Activated CD4-positive, alpha-beta memory T cell treated with anti-CD3 and anti-CD28 coated beads, Interleukin-2, amount 10 ng/mL, durations not matched to agents 7 days and 5 days (primary cell): Measurements from ENCODE around the gene ACSF2. TPM values are rescaled to one million over a fixed set of nuclear protein-coding genes. Genes with fewer than 3 reads are reported as not detected.
"Not testable (repeated sequence)": the region's sequence is repeated elsewhere in the genome, so short reads cannot be mapped to it uniquely, and the experiment has no call there.

Experiments
- CTCF ChIA-PET: fragments of 350-600 bp; sonication (Branson Sonifier 250); formaldehyde crosslinking; loops from one replicate; lab custom pipeline; 2021; ENCODE audit warnings: antibody characterized with exemption, inconsistent platforms; lab: Charles Lee
- POLR2A ChIA-PET: fragments of 350-600 bp; sonication (Branson Sonifier 250); formaldehyde crosslinking; loops from one replicate; lab custom pipeline; 2021; ENCODE audit warnings: antibody characterized with exemption; lab: Charles Lee
- DNase-seq: peaks from one replicate; pipeline ENCODE4 v3.0.0-alpha.2; 2020
- H3K27ac Mint-ChIP-seq: one replicate; pipeline ENCODE4 v1.8.0; 2021; ENCODE audit warnings: mild to moderate bottlenecking, mixed read lengths
- H3K27me3 Mint-ChIP-seq: one replicate; pipeline ENCODE4 v1.8.0; 2021; ENCODE audit warnings: mixed read lengths
- H3K36me3 Mint-ChIP-seq: one replicate; pipeline ENCODE4 v1.8.0; 2021; ENCODE audit warnings: low read depth, mixed read lengths
- H3K4me1 Mint-ChIP-seq: one replicate; pipeline ENCODE4 v1.8.0; 2021; ENCODE audit warnings: mixed read lengths
- H3K4me3 Mint-ChIP-seq: one replicate; pipeline ENCODE4 v1.8.0; 2021; ENCODE audit warnings: mild to moderate bottlenecking, mixed read lengths
- H3K9me3 Mint-ChIP-seq: one replicate; pipeline ENCODE4 v1.8.0; 2021; ENCODE audit warnings: mixed read lengths
- total RNA-seq, 2 experiments: library from RNA; stranded (reverse); gene quantifications; one replicate each; pipeline ENCODE4 v1.2.3, GENCODE V29; 2021

ACSF2 gene
- total RNA-seq, 2 experiments from 2014 or later, result 28.7 to 30.7 TPM

DNA sequence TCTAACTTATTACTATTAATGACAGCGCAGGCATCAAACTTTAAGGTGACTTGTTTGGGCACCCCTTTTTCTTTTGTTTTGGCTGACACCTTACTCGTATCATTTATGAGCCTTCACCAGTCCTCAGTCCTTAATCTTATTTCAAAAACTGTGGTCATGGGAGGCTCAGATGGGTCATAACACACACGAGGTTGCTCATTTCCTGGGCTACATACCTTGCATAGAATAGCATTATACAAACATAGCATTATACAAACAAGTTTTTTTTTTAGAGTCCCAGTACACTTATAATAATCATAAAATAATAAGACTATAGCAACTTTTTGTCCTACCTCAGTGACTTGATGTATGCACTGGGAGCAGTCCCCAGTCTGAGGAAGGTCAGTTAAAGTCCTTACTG is 11.2 kb upstream of the ACSF2 start:
- Mint-ChIP-seq H3K9me3 (no peaks in the 10 kb centered on the region), H3K36me3 (no peaks in the 10 kb centered on the region), H3K27me3 (peaks cover 17% of the 10 kb centered on the region), H3K4me3 (no peak overlapping the region), H3K4me1 (peaks cover under 1% of the 10 kb centered on the region), H3K27ac (no peak overlapping the region)
- ChIA-PET POLR2A (no interaction called here), CTCF (no interaction called here)
- DNase-seq, result no peak

DNA sequence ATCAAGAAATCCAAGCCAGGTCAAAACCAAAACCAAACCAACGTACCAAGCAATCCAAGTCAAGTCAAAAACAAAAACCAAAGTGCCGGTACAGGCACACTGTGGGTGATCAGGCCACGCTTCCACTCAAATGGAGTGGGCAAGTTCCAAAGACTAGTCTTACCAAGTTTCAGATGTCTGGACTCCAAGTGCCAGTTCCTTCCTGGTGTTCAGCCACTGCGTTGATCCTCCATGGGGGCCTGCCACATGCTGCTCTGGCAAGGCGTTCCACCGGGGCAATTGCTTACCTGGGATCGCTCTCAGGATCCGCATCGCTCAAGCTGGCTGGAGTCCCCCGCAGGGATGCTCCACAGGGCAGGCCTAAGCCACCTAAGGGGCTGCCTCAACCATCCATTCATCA is 6.4 kb upstream of the ACSF2 start:
- H3K4me3 Mint-ChIP-seq, CTCF ChIA-PET, H3K36me3 Mint-ChIP-seq, DNase-seq, H3K27ac Mint-ChIP-seq, H3K27me3 Mint-ChIP-seq, H3K9me3 Mint-ChIP-seq: not testable (repeated sequence)
- peaks cover 21% of the 10 kb centered on the region for H3K4me1 Mint-ChIP-seq
- POLR2A ChIA-PET, result interaction anchor here (3.1 kb wide), 1 partner anchor 22 kb away, joined by 22 read pairs; the partner anchor contains the start of gene LRRC59

DNA sequence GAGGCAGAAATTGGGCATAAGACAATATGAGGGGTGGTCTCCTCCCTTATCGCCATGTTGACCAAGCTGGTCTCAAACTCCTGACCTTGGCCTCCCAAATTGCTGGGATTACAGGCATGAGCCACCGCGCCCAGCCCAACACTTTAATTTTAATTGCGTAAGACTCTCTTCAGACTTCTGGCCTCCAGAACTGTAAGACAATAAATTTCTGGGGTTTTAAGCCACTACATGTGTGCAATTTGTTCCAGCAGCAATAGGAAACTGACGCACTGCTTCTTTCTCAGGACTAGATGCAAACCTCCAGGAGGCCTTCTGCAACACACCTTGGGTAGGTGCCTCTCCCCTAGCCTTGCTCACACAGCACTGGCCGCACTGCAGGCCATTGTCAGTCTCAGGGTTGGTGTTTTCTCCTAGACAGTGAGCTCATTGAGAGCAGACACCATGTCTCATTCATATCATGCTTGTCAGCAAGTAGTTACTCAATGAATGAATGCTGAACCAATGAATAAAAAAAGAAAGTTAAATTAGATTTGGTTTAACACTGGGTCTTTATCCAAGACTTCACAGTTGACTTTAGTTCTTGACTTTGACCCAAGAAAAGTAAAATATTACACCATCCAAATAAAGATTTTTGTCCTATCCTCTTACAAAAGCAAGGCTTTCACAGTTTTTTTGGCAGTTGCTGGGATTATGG is 5.5 kb upstream of the ACSF2 start:
- no peak for DNase-seq
- Mint-ChIP-seq H3K27me3 (peaks cover 4% of the 10 kb centered on the region), H3K36me3 (no peaks in the 10 kb centered on the region), H3K4me1 (peaks cover 26% of the 10 kb centered on the region), H3K4me3 (peak overlapping the region; percentile 71), H3K27ac (no peak overlapping the region), H3K9me3 (no peaks in the 10 kb centered on the region)
- ChIA-PET POLR2A (interaction anchor here (0.6 to 3.1 kb wide), 4 partner anchors 23 to 300 kb away, joined by 3 to 22 read pairs (median 4); partner anchors contain the start of gene LRRC59), CTCF (interaction anchor here (1.1 to 3.5 kb wide), 3 partner anchors 23 to 26 kb away, joined by 3 to 42 read pairs (median 3); partner anchors contain the start of gene LRRC59)

DNA sequence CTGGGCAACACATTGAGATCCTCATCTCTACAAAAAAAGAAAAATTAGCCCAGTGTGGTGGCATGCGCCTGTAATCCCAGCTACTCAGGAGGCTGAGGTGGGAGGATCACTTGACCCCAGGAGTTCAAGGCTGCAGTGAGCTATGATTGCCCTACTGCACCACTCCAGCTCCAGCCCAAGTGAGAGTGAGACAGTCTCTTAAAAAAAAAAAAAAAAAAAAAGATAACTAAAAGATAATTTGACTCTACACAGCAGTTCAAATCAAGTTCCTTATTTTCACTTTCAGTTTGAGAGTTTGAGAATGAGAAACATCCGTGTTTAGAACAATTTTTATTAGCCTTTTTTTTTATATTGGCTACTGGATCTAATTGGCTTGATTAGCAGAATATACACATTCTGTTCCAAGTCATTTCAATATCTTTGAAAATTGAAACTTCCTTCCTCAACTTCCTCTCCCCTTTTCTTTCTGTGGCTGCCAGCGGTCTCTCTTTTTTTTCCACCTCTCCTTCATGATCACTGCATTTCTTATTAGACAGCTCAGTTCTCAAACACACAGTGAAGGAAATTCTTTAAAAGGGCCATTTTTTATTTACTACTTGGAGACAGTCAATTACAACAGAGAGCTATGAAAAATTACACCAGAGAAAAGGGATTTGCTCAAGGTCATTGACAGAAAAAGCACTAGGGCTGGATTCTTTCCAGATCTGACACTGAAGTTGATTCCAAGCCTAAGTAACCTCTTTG is 4.5 kb upstream of the ACSF2 start:
- POLR2A ChIA-PET, result interaction anchor here (0.6 to 3.1 kb wide), 7 partner anchors 13 to 299 kb away, joined by 3 to 22 read pairs (median 3); partner anchors contain the start of gene LRRC59
- H3K36me3 Mint-ChIP-seq, result no peaks in the 10 kb centered on the region
- CTCF ChIA-PET, result interaction anchor here (0.6 to 3.5 kb wide), 8 partner anchors 24 to 1498 kb away, joined by 3 to 42 read pairs (median 3); partner anchors contain the start of gene LRRC59

DNA sequence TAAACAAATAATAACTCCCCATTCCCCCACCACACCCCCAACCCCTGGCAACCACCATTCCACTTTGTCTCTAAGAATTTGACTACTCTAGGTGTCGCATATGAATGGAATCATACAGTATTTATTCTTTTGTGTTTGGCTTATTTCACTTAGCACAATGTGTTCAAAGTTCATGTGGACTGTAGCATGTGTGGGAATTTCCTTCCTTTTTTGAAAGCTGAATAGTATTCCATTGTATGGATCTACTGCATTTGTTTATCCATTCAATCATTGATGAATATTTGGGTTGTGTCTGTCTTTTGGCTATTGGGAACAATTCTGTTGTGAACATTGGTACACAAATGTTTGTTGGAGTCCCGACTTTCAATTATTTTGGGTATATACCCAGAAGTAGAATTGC is 3.3 kb upstream of the ACSF2 start:
- no peak overlapping the region for H3K27ac Mint-ChIP-seq
- CTCF ChIA-PET, result interaction anchor here (0.7 to 3.5 kb wide), 2 partner anchors 25 to 78 kb away, joined by 5 to 42 read pairs; partner anchors contain the start of gene LRRC59
- no peak overlapping the region for H3K4me3 Mint-ChIP-seq
- DNase-seq, result no peak
- H3K9me3 Mint-ChIP-seq, result no peaks in the 10 kb centered on the region
- H3K36me3 Mint-ChIP-seq, result no peaks in the 10 kb centered on the region
- peaks cover 39% of the 10 kb centered on the region for H3K4me1 Mint-ChIP-seq
- POLR2A ChIA-PET, result interaction anchor here (1.3 kb wide), 1 partner anchor 30 kb away, joined by 3 read pairs; no protein-coding TSS in a partner anchor
- H3K27me3 Mint-ChIP-seq, result no peaks in the 10 kb centered on the region

More for the DNA sequence above, 4.5 kb upstream of the ACSF2 start:
- DNase-seq, result no peak
- peak overlapping the region; percentile 71 for H3K4me3 Mint-ChIP-seq
- peak overlapping the region; percentile 71 for H3K27ac Mint-ChIP-seq
- peaks cover 4% of the 10 kb centered on the region for H3K27me3 Mint-ChIP-seq
- H3K9me3 Mint-ChIP-seq, result no peaks in the 10 kb centered on the region
- peaks cover 28% of the 10 kb centered on the region for H3K4me1 Mint-ChIP-seq

DNA sequence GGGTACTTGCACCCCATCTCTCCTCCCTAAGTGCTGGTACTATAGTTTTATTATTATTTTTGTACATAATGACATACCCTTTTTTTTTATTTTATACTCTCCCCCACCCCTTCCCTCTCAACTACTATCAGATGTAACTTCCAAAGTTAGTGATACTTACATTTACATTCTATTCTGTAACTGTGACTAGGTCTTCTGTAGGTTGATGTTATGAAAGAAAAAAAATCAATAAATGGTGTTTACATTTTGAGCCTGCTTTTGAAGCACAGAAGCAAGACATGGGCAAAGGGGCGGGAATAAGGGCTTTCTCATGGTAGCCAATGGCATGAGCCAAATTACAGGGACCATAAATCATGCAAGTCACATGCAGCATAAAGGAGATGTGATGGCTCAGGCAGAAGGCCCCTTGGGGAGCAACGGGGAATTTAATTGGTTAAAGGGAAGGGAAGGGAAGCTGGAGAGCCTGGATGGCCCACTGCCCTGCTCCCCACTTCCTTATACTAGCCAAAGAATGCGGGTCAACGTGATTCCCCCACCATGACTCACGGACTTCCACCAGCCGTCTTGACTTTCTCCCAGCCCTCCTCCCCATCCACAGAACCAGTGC is 2.4 kb upstream of the ACSF2 start:
- H3K27ac Mint-ChIP-seq, result no peak overlapping the region
- CTCF ChIA-PET, result no interaction called here

DNA sequence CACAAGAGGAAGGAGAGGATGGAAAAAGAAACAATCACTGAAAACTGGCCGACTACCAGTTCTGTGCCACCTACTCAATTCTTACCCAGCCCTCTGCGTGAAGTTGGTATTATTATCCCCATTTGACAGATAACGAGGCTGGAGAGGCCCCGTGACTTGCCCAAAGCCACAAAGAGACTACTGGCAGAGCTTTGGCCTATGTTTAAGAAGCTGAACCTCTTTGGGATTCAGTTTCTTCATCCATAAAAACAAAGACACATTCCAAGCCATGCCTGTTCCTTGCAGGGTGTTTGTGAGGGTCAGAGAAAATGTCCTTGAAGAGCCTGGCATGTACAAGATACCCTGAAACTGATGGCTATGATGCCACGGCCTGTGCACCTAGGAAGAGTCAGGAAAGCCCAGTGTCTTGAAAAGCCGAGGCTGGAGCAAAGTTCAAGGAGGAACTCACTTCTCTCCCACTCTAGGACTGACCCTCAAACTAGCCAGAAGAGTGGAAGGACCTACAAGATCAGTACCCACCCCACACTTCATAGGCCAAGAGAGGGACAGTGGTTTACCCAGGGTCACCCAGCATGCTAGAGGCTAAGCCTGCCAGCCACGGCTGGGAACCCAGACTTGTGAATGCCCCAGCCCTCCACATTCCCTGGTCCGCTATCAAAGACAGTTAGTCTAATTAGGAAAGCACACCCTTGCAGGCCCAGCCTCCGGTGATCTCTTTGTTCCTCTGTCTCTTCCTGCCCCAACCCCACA is 1.6 kb upstream of the ACSF2 start:
- POLR2A ChIA-PET, result interaction anchor here (1.3 to 3.1 kb wide), 3 partner anchors 28 to 52 kb away, joined by 3 to 28 read pairs (median 16); partner anchors contain the start of genes EME1, LRRC59 and MRPL27

More for the DNA sequence above, 2.4 kb upstream of the ACSF2 start:
- Mint-ChIP-seq H3K27me3 (no peaks in the 10 kb centered on the region), H3K4me3 (no peak overlapping the region), H3K4me1 (peaks cover 42% of the 10 kb centered on the region), H3K9me3 (no peaks in the 10 kb centered on the region), H3K36me3 (no peaks in the 10 kb centered on the region)
- POLR2A ChIA-PET, result no interaction called here
- DNase-seq, result no peak

DNA sequence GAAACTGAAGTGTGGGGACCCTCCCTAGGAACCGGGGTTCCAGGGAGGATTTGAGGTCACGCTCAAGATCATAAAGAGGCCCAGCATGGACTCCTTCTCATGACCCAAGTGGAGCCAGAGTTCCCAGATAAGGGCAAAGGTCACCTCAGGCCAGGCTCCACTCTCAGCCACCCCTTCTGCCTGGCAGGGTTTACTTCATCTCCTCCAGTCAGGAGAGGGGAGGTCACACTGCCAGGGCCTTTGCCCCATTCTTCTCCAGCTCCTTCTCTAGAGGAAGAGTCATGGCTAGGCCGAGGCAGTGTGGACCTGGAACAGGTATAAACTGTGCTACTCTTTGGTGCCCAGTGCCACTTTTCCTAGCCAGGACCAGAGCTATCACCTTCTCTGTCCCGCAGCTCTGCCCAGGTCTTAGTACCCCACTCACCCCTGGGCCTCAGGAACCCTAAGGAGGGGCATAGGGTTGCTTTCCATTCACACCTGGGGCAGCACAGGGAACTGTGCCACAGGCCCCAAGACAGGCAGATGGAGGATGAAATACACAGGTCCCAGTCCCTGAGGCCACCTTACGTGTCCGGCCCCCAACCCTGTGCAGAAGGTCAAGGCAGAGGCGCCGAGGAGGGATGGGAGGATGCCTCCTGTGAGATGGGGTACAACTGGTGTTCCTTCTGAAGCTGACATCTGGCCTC is 879 bp upstream of the ACSF2 start:
- no peaks in the 10 kb centered on the region for H3K27me3 Mint-ChIP-seq
- H3K4me1 Mint-ChIP-seq, result peaks cover 40% of the 10 kb centered on the region
- peak overlapping the region; percentile 44 for H3K27ac Mint-ChIP-seq
- DNase-seq, result no peak
- peak overlapping the region; percentile 84 for H3K4me3 Mint-ChIP-seq
- H3K36me3 Mint-ChIP-seq, result no peaks in the 10 kb centered on the region
- POLR2A ChIA-PET, result interaction anchor here (1.3 to 3.1 kb wide), 3 partner anchors 28 to 53 kb away, joined by 3 to 28 read pairs (median 16); partner anchors contain the start of genes EME1, LRRC59 and MRPL27
- CTCF ChIA-PET, result interaction anchor here (1.3 to 3.8 kb wide), 2 partner anchors 27 to 54 kb away, joined by 4 to 26 read pairs; partner anchors contain the start of gene LRRC59
- no peaks in the 10 kb centered on the region for H3K9me3 Mint-ChIP-seq

More for the DNA sequence above, 1.6 kb upstream of the ACSF2 start:
- Mint-ChIP-seq H3K4me1 (peaks cover 44% of the 10 kb centered on the region), H3K9me3 (no peaks in the 10 kb centered on the region), H3K27ac (no peak overlapping the region), H3K4me3 (no peak overlapping the region), H3K36me3 (no peaks in the 10 kb centered on the region), H3K27me3 (no peaks in the 10 kb centered on the region)
- no peak for DNase-seq
- CTCF ChIA-PET, result interaction anchor here (1.3 to 3.8 kb wide), 2 partner anchors 27 to 55 kb away, joined by 4 to 26 read pairs; partner anchors contain the start of gene LRRC59

DNA sequence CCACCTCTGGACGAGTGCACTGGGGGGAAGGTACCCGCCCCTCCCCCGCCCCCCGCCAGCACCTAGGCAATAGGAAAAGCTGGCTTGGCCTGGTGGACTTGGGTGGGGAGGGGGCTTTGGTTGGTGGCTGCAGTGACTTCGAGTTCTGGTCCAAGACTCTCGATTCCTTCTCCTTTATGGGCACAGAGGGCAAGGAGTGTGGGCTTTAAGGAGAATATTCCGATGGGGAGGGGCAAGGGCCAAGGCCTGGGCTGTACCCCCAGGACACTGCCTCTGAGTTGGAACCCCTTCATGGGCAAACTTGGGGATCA is 409 bp downstream of the ACSF2 start:
- H3K27me3 Mint-ChIP-seq, result no peaks in the 10 kb centered on the region
- ChIA-PET CTCF (interaction anchor here (1.5 to 3.8 kb wide), 2 partner anchors 29 to 53 kb away, joined by 4 to 26 read pairs; partner anchors contain the start of genes LRRC59 and RSAD1), POLR2A (interaction anchor here (0.9 to 3.1 kb wide), 4 partner anchors 30 to 63 kb away, joined by 3 to 28 read pairs (median 12); partner anchors contain the start of genes EME1, LRRC59 and MRPL27)
- peak overlapping the region; percentile 84 for H3K4me3 Mint-ChIP-seq
- DNase-seq, result no peak
- peak overlapping the region; percentile 75 for H3K27ac Mint-ChIP-seq
- no peaks in the 10 kb centered on the region for H3K9me3 Mint-ChIP-seq
- H3K4me1 Mint-ChIP-seq, result peaks cover 28% of the 10 kb centered on the region
- H3K36me3 Mint-ChIP-seq, result no peaks in the 10 kb centered on the region

DNA sequence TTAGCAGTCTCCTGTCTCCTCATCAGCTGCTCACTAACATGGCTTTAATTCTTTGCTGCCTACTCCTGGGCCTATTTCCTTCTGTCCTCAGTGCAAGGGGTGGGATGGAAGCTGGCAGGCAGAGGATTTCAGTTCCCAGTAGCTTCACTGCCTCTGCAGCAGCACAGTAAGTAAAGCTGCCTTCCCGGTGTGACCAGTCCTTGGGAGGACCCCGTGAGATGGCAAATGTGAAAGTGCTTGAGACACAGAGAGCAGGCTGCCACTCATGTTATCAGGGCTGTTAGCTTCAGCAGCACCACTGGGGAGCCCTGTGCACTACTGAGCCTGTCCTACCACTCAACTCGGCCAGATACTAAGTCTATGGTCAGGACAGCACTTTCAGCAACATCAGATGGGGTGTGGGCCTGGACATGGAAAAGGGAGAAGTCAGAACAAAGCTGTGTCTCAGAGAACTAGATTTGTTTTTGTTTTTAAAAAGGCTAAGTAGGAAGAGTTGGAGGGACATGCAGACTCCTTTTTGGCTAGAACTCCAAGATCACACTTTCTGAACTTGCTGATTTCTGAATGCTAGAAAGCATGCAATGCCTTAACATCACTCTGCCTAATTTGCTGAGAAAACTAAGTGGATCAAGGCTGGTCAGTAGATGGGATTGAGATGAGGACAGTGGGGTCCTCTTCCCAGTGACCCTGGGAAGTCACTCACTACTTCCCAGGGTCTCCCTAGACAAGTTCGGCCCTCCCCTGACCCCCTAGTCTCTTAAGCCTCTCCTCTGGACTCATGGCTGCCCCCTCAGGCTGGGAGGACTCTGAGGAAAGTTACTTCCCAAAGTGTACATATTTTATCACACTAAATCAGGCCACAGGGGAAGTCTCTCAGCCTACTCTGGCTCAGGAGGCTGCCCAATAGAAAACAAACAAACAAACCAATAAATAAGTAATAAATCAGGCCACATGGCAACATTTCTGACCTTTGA is 1.1 kb downstream of the ACSF2 start:
- POLR2A ChIA-PET, result interaction anchor here (0.9 to 3.1 kb wide), 4 partner anchors 30 to 64 kb away, joined by 3 to 28 read pairs (median 12); partner anchors contain the start of genes EME1, LRRC59 and MRPL27
- CTCF ChIA-PET, result interaction anchor here (1.5 to 3.8 kb wide), 2 partner anchors 29 to 52 kb away, joined by 4 to 26 read pairs; partner anchors contain the start of genes LRRC59 and RSAD1
- Mint-ChIP-seq H3K9me3 (no peaks in the 10 kb centered on the region), H3K4me1 (peaks cover 23% of the 10 kb centered on the region), H3K27ac (peak overlapping the region; percentile 75), H3K4me3 (peak overlapping the region; percentile 84), H3K27me3 (no peaks in the 10 kb centered on the region), H3K36me3 (no peaks in the 10 kb centered on the region)
- DNase-seq, result peak; percentile 34
